HFFc6 (cell line): ENCODE measurements around the gene LILRA1. TPM values are rescaled to one million over a fixed set of nuclear protein-coding genes. Genes with fewer than 3 reads are reported as not detected.
"Not testable (repeated sequence)": the region's sequence is repeated elsewhere in the genome, so short reads cannot be mapped to it uniquely, and the experiment has no call there.

Experiments used
- DNase-seq: peaks from one replicate; pipeline ENCODE4 v3.0.0-alpha.2; 2018
- H3K27ac Mint-ChIP-seq: 2 replicates; pipeline ENCODE4 v1.8.0; 2020; ENCODE audit warnings: mild to moderate bottlenecking, mixed read lengths
- H3K27me3 Mint-ChIP-seq: 2 replicates; pipeline ENCODE4 v1.8.0; 2021; ENCODE audit warnings: mild to moderate bottlenecking, moderate library complexity, mixed read lengths; ENCODE audit not compliant: insufficient read depth
- H3K36me3 Mint-ChIP-seq: 2 replicates; pipeline ENCODE4 v1.8.0; 2021; ENCODE audit warnings: low read depth, mixed read lengths
- H3K4me1 Mint-ChIP-seq: 2 replicates; pipeline ENCODE4 v1.8.0; 2020; ENCODE audit warnings: low read depth, mixed read lengths
- H3K4me3 Mint-ChIP-seq: 2 replicates; pipeline ENCODE4 v1.8.0; 2020; ENCODE audit warnings: mild to moderate bottlenecking, moderate library complexity, mixed read lengths
- H3K9me3 Mint-ChIP-seq: 2 replicates; pipeline ENCODE4 v1.8.0; 2020; ENCODE audit warnings: mild to moderate bottlenecking, mixed read lengths
- total RNA-seq, 6 experiments: library from RNA; stranded (reverse); fragmentation: NEBNext Ultra II Directional; extraction: Animal tissue kit (Norgen Biotek cat#: 25700); gene quantifications; 2 replicates in 1 of 6; 3 replicates in 5 of 6; pipeline ENCODE4 v1.2.3, GENCODE V29; 2021
- TF ChIP-seq, protein P1 (sequence below): fragments of 200-600 bp; sonication (generic); IDR thresholded peaks from 2 replicates; pipeline ENCODE4 v1.5.0; 2021; ENCODE audit warnings: antibody characterized with exemption, mild to moderate bottlenecking

Gene LILRA1
- total RNA-seq, 6 experiments from 2014 or later: not detected

DNA sequence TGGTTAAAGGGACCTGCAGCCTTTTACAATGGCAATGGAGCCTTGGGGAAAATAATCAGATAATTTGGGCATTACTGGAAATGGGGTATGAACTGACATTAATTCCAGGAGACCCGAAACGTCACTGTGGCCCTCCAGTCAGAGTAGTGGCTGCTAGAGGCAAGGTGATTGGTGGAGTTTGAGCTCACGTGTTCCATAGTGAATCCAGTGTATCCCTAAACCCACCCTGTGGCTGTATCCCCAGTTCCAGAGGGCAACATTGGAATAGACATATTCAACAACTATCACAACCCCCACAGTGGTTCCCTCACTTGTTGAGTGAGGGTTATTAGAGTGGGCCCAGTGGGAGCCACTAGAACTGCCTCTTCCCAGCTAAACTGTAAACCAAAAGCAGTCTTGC is 23.1 kb upstream of the LILRA1 start:
- H3K9me3 Mint-ChIP-seq: peaks cover 5% of the 10 kb centered on the region
- no peaks in the 10 kb centered on the region for H3K4me1 Mint-ChIP-seq
- DNase-seq: no peak
- no peak overlapping the region for H3K27ac Mint-ChIP-seq
- no peak overlapping the region for H3K4me3 Mint-ChIP-seq
- peaks cover 2% of the 10 kb centered on the region; the same call in 1 of the 2 replicates for H3K27me3 Mint-ChIP-seq
- TF ChIP-seq, protein P1, sequence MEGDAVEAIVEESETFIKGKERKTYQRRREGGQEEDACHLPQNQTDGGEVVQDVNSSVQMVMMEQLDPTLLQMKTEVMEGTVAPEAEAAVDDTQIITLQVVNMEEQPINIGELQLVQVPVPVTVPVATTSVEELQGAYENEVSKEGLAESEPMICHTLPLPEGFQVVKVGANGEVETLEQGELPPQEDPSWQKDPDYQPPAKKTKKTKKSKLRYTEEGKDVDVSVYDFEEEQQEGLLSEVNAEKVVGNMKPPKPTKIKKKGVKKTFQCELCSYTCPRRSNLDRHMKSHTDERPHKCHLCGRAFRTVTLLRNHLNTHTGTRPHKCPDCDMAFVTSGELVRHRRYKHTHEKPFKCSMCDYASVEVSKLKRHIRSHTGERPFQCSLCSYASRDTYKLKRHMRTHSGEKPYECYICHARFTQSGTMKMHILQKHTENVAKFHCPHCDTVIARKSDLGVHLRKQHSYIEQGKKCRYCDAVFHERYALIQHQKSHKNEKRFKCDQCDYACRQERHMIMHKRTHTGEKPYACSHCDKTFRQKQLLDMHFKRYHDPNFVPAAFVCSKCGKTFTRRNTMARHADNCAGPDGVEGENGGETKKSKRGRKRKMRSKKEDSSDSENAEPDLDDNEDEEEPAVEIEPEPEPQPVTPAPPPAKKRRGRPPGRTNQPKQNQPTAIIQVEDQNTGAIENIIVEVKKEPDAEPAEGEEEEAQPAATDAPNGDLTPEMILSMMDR: no peak
- no peaks in the 10 kb centered on the region for H3K36me3 Mint-ChIP-seq

- H3K27me3 Mint-ChIP-seq, DNase-seq, H3K27ac Mint-ChIP-seq, H3K36me3 Mint-ChIP-seq, H3K4me3 Mint-ChIP-seq, H3K4me1 Mint-ChIP-seq: not testable (repeated sequence)
- H3K9me3 Mint-ChIP-seq: peaks cover 14% of the 10 kb centered on the region
Measured at GRCh38 chr19:54571715-54572615, 21.5 kb upstream of the LILRA1 start.

GRCh38 chr19:54572696-54573311 is 20.6 kb upstream of the LILRA1 start:
- no peaks in the 10 kb centered on the region for H3K4me1 Mint-ChIP-seq
- no peak for DNase-seq
- TF ChIP-seq, protein P1: no peak
- peaks cover 19% of the 10 kb centered on the region for H3K9me3 Mint-ChIP-seq
- H3K27ac Mint-ChIP-seq: no peak overlapping the region
- H3K27me3 Mint-ChIP-seq: peaks cover 3% of the 10 kb centered on the region; the same call in 1 of the 2 replicates
- H3K4me3 Mint-ChIP-seq: no peak overlapping the region
- H3K36me3 Mint-ChIP-seq: no peaks in the 10 kb centered on the region

- peaks cover 19% of the 10 kb centered on the region for H3K9me3 Mint-ChIP-seq
- no peak within 1 kb of the TSS for H3K4me3 Mint-ChIP-seq
- no peaks in the 10 kb centered on the region for H3K4me1 Mint-ChIP-seq
- H3K27me3 Mint-ChIP-seq: peaks cover 3% of the 10 kb centered on the region; the same call in 1 of the 2 replicates
- DNase-seq: no peak
- H3K36me3 Mint-ChIP-seq: no peaks in the 10 kb centered on the region
- no peak within 1 kb of the TSS for H3K27ac Mint-ChIP-seq
- TF ChIP-seq, protein P1: no peak
Measured at GRCh38 chr19:54573330-54573872, 20.0 kb upstream of the LILRA1 start, which contains the start of gene LILRA2. LILRA2 (plus strand) TSS chr19:54573790; CDS start chr19:54573879, 89 bp downstream.

GRCh38 chr19:54574051-54574450 is 19.4 kb upstream of the LILRA1 start:
- Mint-ChIP-seq H3K4me3 (no peak overlapping the region), H3K4me1 (no peaks in the 10 kb centered on the region), H3K27ac (no peak overlapping the region)

More at GRCh38 chr19:54574051-54574450, 19.4 kb upstream of the LILRA1 start:
- Mint-ChIP-seq H3K36me3 (no peaks in the 10 kb centered on the region), H3K27me3 (peaks cover 3% of the 10 kb centered on the region; the same call in 1 of the 2 replicates), H3K9me3 (peaks cover 25% of the 10 kb centered on the region)
- TF ChIP-seq, protein P1: no peak
- no peak for DNase-seq
